ENCODE measurements around the gene SERPINC1. TPM values are rescaled to one million over a fixed set of nuclear protein-coding genes. Genes with fewer than 3 reads are reported as not detected.

Gene SERPINC1
- total and polyA plus RNA-seq, 9 of the 15 experiments (the other 6 are each of a cell fraction or from before 2014, with no cell fraction given): 0.07 to 1.2 (median 0.50) TPM

DNA sequence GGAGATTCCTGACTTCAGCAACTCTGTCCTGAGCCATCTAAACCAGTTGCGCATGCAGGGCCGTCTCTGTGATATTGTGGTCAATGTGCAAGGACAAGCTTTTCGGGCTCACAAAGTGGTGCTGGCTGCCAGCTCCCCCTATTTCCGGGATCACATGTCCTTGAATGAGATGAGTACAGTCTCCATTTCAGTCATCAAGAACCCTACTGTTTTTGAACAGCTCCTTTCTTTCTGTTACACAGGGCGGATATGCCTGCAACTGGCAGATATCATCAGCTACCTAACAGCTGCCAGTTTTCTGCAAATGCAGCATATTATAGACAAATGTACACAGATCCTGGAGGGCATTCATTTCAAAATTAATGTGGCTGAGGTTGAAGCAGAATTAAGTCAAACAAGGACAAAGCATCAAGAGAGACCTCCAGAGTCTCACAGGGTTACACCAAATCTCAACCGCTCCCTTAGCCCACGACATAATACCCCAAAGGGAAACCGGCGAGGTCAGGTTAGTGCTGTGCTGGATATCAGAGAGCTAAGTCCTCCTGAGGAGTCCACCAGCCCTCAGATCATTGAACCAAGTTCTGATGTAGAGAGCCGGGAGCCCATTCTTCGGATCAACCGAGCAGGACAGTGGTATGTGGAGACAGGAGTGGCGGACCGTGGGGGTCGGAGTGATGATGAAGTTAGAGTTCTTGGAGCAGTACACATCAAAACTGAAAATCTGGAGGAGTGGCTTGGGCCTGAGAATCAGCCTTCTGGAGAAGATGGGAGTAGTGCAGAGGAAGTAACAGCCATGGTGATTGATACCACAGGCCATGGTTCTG, 46.7 kb downstream of the SERPINC1 start (continued):
- TF ChIP-seq ZNF586 (CRISPR knock-in tag; conservative IDR thresholded peaks at IDR 0.05) (no peak), ZSCAN29 (IDR thresholded peaks at IDR 0.05) (no peak), ETV5 (CRISPR knock-in tag; IDR thresholded peaks at IDR 0.05; ENCODE audit: low read depth) (peak; percentile 22; the same call in 1 of the 2 replicates), GATA2 (CRISPR knock-in tag; IDR thresholded peaks at IDR 0.05) (peak; percentile 50; the same call in 1 of the 2 replicates), ZC3H11A (IDR thresholded peaks at IDR 0.05; ENCODE audit: low read depth, low read length) (no peak), SMARCA4 (IDR thresholded peaks at IDR 0.05) (peak; percentile 34; the same call in 1 of the 2 replicates), ZKSCAN3 (CRISPR knock-in tag; IDR thresholded peaks at IDR 0.05) (no peak), TAF1 (IDR thresholded peaks at IDR 0.05; ENCODE audit: control insufficient read depth, extremely low read depth, insufficient read depth, low read length, severe bottlenecking) (peak; percentile 56), ZNF347 (CRISPR knock-in tag; IDR thresholded peaks at IDR 0.05; ENCODE audit: low read depth) (no peak), ZNF184 (CRISPR knock-in tag; IDR thresholded peaks at IDR 0.05) (no peak), STAT5A (IDR thresholded peaks at IDR 0.05; ENCODE audit: borderline replicate concordance, low read length) (no peak), TFAM (CRISPR knock-in tag; conservative IDR thresholded peaks at IDR 0.05) (no peak), SMAD4 (CRISPR knock-in tag; conservative IDR thresholded peaks at IDR 0.05) (peak; percentile 40; the same call in 1 of the 2 replicates), NCOA2 (IDR thresholded peaks at IDR 0.05; ENCODE audit: partially characterized antibody in 2 of 2) (no peak), IFI16 (CRISPR knock-in tag; IDR thresholded peaks at IDR 0.05) (no peak), BMI1 (IDR thresholded peaks at IDR 0.05; ENCODE audit: low read length) (no peak)
- TF ChIP-seq, protein P1, sequence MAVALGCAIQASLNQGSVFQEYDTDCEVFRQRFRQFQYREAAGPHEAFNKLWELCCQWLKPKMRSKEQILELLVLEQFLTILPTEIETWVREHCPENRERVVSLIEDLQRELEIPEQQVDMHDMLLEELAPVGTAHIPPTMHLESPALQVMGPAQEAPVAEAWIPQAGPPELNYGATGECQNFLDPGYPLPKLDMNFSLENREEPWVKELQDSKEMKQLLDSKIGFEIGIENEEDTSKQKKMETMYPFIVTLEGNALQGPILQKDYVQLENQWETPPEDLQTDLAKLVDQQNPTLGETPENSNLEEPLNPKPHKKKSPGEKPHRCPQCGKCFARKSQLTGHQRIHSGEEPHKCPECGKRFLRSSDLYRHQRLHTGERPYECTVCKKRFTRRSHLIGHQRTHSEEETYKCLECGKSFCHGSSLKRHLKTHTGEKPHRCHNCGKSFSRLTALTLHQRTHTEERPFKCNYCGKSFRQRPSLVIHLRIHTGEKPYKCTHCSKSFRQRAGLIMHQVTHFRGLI (CRISPR knock-in tag; IDR thresholded peaks at IDR 0.05): no peak
- TF ChIP-seq, protein P2, sequence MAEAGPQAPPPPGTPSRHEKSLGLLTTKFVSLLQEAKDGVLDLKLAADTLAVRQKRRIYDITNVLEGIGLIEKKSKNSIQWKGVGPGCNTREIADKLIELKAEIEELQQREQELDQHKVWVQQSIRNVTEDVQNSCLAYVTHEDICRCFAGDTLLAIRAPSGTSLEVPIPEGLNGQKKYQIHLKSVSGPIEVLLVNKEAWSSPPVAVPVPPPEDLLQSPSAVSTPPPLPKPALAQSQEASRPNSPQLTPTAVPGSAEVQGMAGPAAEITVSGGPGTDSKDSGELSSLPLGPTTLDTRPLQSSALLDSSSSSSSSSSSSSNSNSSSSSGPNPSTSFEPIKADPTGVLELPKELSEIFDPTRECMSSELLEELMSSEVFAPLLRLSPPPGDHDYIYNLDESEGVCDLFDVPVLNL (CRISPR knock-in tag; IDR thresholded peaks at IDR 0.05; ENCODE audit: low read depth): no peak
- TF ChIP-seq, protein P3, sequence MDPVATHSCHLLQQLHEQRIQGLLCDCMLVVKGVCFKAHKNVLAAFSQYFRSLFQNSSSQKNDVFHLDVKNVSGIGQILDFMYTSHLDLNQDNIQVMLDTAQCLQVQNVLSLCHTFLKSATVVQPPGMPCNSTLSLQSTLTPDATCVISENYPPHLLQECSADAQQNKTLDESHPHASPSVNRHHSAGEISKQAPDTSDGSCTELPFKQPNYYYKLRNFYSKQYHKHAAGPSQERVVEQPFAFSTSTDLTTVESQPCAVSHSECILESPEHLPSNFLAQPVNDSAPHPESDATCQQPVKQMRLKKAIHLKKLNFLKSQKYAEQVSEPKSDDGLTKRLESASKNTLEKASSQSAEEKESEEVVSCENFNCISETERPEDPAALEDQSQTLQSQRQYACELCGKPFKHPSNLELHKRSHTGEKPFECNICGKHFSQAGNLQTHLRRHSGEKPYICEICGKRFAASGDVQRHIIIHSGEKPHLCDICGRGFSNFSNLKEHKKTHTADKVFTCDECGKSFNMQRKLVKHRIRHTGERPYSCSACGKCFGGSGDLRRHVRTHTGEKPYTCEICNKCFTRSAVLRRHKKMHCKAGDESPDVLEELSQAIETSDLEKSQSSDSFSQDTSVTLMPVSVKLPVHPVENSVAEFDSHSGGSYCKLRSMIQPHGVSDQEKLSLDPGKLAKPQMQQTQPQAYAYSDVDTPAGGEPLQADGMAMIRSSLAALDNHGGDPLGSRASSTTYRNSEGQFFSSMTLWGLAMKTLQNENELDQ (CRISPR knock-in tag; IDR thresholded peaks at IDR 0.05; ENCODE audit: borderline replicate concordance): no peak
- TF ChIP-seq, protein P4, sequence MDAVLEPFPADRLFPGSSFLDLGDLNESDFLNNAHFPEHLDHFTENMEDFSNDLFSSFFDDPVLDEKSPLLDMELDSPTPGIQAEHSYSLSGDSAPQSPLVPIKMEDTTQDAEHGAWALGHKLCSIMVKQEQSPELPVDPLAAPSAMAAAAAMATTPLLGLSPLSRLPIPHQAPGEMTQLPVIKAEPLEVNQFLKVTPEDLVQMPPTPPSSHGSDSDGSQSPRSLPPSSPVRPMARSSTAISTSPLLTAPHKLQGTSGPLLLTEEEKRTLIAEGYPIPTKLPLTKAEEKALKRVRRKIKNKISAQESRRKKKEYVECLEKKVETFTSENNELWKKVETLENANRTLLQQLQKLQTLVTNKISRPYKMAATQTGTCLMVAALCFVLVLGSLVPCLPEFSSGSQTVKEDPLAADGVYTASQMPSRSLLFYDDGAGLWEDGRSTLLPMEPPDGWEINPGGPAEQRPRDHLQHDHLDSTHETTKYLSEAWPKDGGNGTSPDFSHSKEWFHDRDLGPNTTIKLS (IDR thresholded peaks at IDR 0.05; ENCODE audit: borderline replicate concordance, low read depth): no peak
- TF ChIP-seq, protein P5, sequence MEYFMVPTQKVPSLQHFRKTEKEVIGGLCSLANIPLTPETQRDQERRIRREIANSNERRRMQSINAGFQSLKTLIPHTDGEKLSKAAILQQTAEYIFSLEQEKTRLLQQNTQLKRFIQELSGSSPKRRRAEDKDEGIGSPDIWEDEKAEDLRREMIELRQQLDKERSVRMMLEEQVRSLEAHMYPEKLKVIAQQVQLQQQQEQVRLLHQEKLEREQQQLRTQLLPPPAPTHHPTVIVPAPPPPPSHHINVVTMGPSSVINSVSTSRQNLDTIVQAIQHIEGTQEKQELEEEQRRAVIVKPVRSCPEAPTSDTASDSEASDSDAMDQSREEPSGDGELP (CRISPR knock-in tag; IDR thresholded peaks at IDR 0.05; ENCODE audit: borderline replicate concordance): peak; percentile 43; the same call in 1 of the 2 replicates

Data from K562 (cell line).